Glutamatergic neuron (in vitro differentiated cells): Measurements from ENCODE around the gene TXLNB. TPM values are rescaled to one million over a fixed set of nuclear protein-coding genes. Genes with fewer than 3 reads are reported as not detected.
"Not testable (repeated sequence)": the region's sequence is repeated elsewhere in the genome, so short reads cannot be mapped to it uniquely, and the experiment has no call there.

Experiments used
- DNase-seq: peaks from one replicate; pipeline ENCODE4 v3.0.0; 2022
- H3K27ac Mint-ChIP-seq: one replicate; pipeline ENCODE4 v1.8.0; 2020; ENCODE audit warnings: mild to moderate bottlenecking, mixed read lengths, inconsistent platforms; ENCODE audit not compliant: unreplicated experiment
- H3K27me3 Mint-ChIP-seq: one replicate; pipeline ENCODE4 v1.8.0; 2020; ENCODE audit warnings: mild to moderate bottlenecking, moderate library complexity, mixed read lengths, inconsistent platforms; ENCODE audit not compliant: unreplicated experiment
- H3K36me3 Mint-ChIP-seq: one replicate; pipeline ENCODE4 v1.8.0; 2020; ENCODE audit warnings: mild to moderate bottlenecking, mixed read lengths, inconsistent platforms; ENCODE audit not compliant: unreplicated experiment
- H3K4me1 Mint-ChIP-seq: one replicate; pipeline ENCODE4 v1.8.0; 2020; ENCODE audit warnings: mild to moderate bottlenecking, low read depth, mixed read lengths, inconsistent platforms; ENCODE audit not compliant: unreplicated experiment
- H3K4me3 Mint-ChIP-seq: one replicate; pipeline ENCODE4 v1.8.0; 2020; ENCODE audit warnings: mild to moderate bottlenecking, mixed read lengths, inconsistent platforms; ENCODE audit not compliant: unreplicated experiment
- H3K9me3 Mint-ChIP-seq: one replicate; pipeline ENCODE4 v1.8.0; 2020; ENCODE audit warnings: mild to moderate bottlenecking, moderate library complexity, mixed read lengths, inconsistent platforms; ENCODE audit not compliant: unreplicated experiment
- CTCF ChIP-seq: fragments of 200-600 bp; sonication (generic); IDR thresholded peaks from one replicate; pipeline ENCODE4 v1.5.0; 2021; ENCODE audit not compliant: partially characterized antibody, unreplicated experiment
- total RNA-seq: library from RNA; stranded (reverse); fragmentation: NEBNext Ultra II Directional; extraction: Animal tissue kit (Norgen Biotek cat#: 25700); gene quantifications from one replicate; pipeline ENCODE4 v1.2.1, GENCODE V29; 2021; ENCODE audit not compliant: unreplicated experiment

Gene TXLNB
- total RNA-seq, 1 donor from 2014 or later: not detected

DNA sequence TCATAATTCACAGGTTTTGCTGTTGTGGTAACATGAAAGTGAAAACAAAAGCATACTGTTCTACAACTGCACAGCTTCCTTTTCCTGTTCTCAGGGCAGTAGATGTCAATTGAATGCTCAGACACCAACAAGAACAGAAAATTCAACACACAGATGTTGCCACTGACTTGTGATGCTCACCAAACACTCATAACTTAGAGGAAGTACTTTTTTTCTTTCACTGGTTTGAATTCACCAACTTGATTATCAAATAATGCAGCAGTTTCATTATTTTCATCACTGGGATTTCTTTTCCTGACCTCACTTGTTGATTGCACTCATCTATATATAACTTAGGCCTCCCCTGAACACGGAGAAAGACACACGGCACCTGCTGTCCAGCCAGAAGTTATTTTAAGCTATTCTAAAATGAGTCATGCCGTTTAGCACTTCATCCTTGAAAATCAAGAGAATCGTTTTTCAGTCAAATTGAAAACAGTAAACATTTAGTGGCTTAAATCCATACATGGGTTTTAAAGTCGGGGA lies 949 bp downstream of the TXLNB start:
- DNase-seq: no peak
- Mint-ChIP-seq H3K4me1 (peaks cover 9% of the 10 kb centered on the region), H3K27ac (no peak overlapping the region), H3K27me3 (no peaks in the 10 kb centered on the region), H3K4me3 (no peak overlapping the region), H3K36me3 (no peaks in the 10 kb centered on the region), H3K9me3 (no peaks in the 10 kb centered on the region)
- TF ChIP-seq CTCF: no peak

DNA sequence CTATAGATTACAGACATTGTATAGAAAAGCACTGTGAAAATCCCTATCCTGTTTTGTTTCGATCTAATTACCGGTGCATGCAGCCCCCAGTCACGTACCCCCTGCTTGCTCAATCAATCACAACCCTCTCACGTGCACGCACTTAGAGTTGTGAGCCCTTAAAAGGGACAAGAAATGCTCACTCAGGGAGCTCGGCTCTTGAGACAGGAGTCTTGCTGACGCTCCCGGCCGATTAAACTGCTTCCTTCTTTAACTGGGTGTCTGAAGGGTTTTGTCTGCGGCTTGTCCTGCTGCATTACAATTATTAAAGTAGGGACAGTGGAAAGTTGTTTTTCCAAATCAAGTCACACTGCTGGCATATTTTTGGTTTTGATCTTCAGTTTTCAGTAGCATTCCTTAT lies 2.6 kb downstream of the TXLNB start:
- H3K9me3 Mint-ChIP-seq: no peaks in the 10 kb centered on the region
- TF ChIP-seq CTCF: no peak
- H3K36me3 Mint-ChIP-seq: no peaks in the 10 kb centered on the region
- H3K4me1 Mint-ChIP-seq: peaks cover 9% of the 10 kb centered on the region
- no peaks in the 10 kb centered on the region for H3K27me3 Mint-ChIP-seq
- DNase-seq: no peak
- no peak overlapping the region for H3K27ac Mint-ChIP-seq
- H3K4me3 Mint-ChIP-seq: no peak overlapping the region

DNA sequence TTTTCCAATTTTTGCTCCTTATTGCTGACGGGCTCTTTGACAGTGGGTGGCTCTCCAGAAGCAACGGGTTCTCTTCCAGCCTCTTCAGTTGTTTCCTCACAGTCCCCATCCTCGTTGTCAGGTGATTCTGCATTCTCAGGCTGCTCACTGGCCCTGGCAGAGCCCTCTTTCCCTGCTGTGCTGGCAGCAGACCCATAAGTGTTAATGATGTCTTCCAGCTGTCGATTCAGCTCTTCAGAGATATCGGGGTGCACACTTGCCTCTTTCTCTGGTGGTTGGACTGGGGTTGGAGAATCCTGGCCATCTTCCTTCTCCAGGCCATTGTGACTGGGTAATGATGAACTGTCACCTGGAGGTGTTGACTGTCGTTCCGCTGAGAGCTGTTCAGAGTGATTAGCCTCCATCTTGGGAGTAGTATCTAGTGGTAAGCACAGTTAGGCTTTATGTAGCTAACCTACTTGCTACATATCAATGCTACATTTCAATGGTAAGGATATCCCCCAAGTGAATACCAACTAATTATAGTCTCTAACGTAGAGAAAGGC lies 3.2 kb downstream of the TXLNB start:
- TF ChIP-seq CTCF: no peak
- no peak for DNase-seq
- Mint-ChIP-seq H3K9me3 (no peaks in the 10 kb centered on the region), H3K36me3 (no peaks in the 10 kb centered on the region), H3K27me3 (no peaks in the 10 kb centered on the region), H3K27ac (no peak overlapping the region), H3K4me3 (no peak overlapping the region), H3K4me1 (peaks cover 9% of the 10 kb centered on the region)

DNA sequence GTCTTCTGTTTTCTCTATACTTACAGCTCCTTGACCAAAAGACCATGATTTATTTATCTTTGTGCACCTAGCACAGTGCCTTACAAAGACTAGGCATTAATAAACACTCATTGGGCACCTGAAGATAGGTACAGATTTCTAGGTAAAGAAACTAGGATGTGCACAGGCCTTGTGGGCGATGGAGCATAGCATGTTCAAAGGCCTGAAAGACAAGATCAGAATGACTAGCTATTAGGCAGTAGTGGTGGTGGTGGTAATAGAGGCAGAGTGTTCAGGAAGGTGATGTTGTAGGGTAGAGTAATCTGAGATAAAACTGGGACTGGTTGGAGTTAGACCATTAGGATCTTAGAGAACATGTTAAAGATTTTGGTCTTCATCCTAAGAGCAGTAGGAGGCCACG lies 3.9 kb downstream of the TXLNB start:
- Mint-ChIP-seq H3K36me3 (no peaks in the 10 kb centered on the region), H3K4me3 (no peak overlapping the region), H3K27me3 (no peaks in the 10 kb centered on the region), H3K9me3 (no peaks in the 10 kb centered on the region), H3K4me1 (peaks cover 9% of the 10 kb centered on the region), H3K27ac (no peak overlapping the region)
- TF ChIP-seq CTCF: no peak
- DNase-seq: no peak

DNA sequence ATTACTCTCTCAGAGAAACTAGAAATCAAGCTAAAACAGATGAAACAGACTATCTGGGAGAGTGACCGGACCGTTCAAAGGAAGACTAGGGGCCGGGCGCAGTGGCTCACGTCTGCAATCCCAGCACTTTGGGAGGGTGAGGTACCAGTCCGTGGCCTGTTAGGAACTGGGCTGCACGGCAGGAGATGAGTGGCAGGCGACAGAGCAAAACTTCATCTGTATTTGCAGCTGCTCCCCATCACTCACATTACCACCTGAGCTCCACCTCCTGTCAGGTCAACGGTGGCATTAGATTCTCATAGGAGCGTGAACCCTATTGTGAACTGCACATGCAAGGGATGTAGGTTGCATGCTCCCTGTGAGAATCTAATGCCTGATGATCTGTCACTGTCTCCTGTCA lies 5.4 kb downstream of the TXLNB start:
- not testable (repeated sequence) for H3K4me1 Mint-ChIP-seq, H3K27ac Mint-ChIP-seq, H3K27me3 Mint-ChIP-seq, DNase-seq, H3K4me3 Mint-ChIP-seq, H3K36me3 Mint-ChIP-seq, H3K9me3 Mint-ChIP-seq
